Transverse colon (tissue), 3 donors: Measurements from ENCODE around the gene PSMC1.

Source experiments
- CTCF ChIP-seq, 5 experiments: fragments of 200-600 bp in 3 of 5; fragments of 450-650 bp in 2 of 5; sonication (generic) in 3 of 5; IDR thresholded peaks; 1 replicate in 2 of 5; 2 replicates in 3 of 5; pipeline ENCODE4 v1.5.1; 2016 to 2017; ENCODE audit warnings: antibody characterized with exemption in 5 of 5, inconsistent platforms in 3 of 5, mild to moderate bottlenecking in 2 of 5, moderate library complexity in 1 of 5
- EP300 ChIP-seq: sonication (generic); formaldehyde crosslinking; IDR thresholded peaks from one replicate; pipeline ENCODE4 v1.6.1; 2017; ENCODE audit warnings: antibody characterized with exemption, low read depth

GRCh38 chr14:90248594-90248993 lies 7.8 kb upstream of the PSMC1 start:
- no peak for TF ChIP-seq CTCF (IDR thresholded peaks at IDR 0.05)
- no peak for TF ChIP-seq EP300
